Thyroid gland (tissue), 4 donors: ENCODE data around the gene MLXIPL. TPM values are rescaled to one million over a fixed set of nuclear protein-coding genes. Genes with fewer than 3 reads are reported as not detected.
A peak's percentile ranks its signal among the peaks of the same experiment; 100 is the strongest.
"Not testable (repeated sequence)": the region's sequence is repeated elsewhere in the genome, so short reads cannot be mapped to it uniquely, and the experiment has no call there.

Source experiments
- DNase-seq, 2 donors: peaks; one replicate each; pipeline ENCODE4 v3.0.0-alpha.2; 2019
- H3K27ac ChIP-seq, 3 donors: fragments of 200-600 bp; sonication (generic); 1 replicate in 2 of 3; 2 replicates in 1 of 3; pipeline ENCODE4 v1.5.1; 2016 to 2019; ENCODE audit warnings: mild to moderate bottlenecking in 1 of 3, moderate library complexity in 1 of 3
- H3K27me3 ChIP-seq: fragments of 200-600 bp; sonication (generic); one replicate; pipeline ENCODE4 v1.5.1; 2019
- H3K36me3 ChIP-seq, 2 donors: fragments of 200-600 bp; sonication (generic); one replicate each; pipeline ENCODE4 v1.5.1; 2016 to 2019
- H3K4me1 ChIP-seq, 2 donors: fragments of 200-600 bp; sonication (generic); one replicate each; pipeline ENCODE4 v1.5.1; 2017 to 2019
- H3K4me3 ChIP-seq, 3 donors: fragments of 200-600 bp; sonication (generic); replicated peaks in 1 of 3; 1 replicate in 2 of 3; 2 replicates in 1 of 3; pipeline ENCODE4 v1.5.1; 2016; ENCODE audit warnings: mild to moderate bottlenecking in 1 of 3
- H3K9me3 ChIP-seq: fragments of 200-600 bp; sonication (generic); one replicate; pipeline ENCODE4 v1.5.1; 2017
- CTCF ChIP-seq, 6 experiments: fragments of 200-600 bp in 3 of 6; fragments of 450-650 bp in 3 of 6; sonication (generic) in 3 of 6; IDR thresholded peaks; one replicate each; pipeline ENCODE4 v1.5.1; 2016 to 2019; ENCODE audit warnings: antibody characterized with exemption in 6 of 6, mild to moderate bottlenecking in 2 of 6, inconsistent platforms in 1 of 6, moderate library complexity in 1 of 6
- POLR2A ChIP-seq, 2 donors: fragments of 450-650 bp; IDR thresholded peaks; one replicate each; pipeline ENCODE4 v1.6.1; 2017; ENCODE audit warnings: antibody characterized with exemption in 2 of 2, mild to moderate bottlenecking in 2 of 2, moderate library complexity in 1 of 2
- WGBS, 2 donors: methylation state at CpG; one replicate each; pipeline ENCODE4 v1.1.5; 2017; 5-methylcytosine and 5-hydroxymethylcytosine counted together
- intact Hi-C: fragments of 100-400 bp; cut with DNase I; formaldehyde crosslinking; loops from one replicate; pipeline ENCODE4 v1.15.1; 2023
- total RNA-seq, 4 donors: library from RNA; depleted of rRNA; stranded (reverse); fragments of >200 nt; gene quantifications; one replicate each; pipeline ENCODE4 v1.2.3, GENCODE V29; 2016

Gene MLXIPL
- total RNA-seq, 4 donors from 2014 or later, result 3.7 to 39.5 (median 8.7) TPM

DNA sequence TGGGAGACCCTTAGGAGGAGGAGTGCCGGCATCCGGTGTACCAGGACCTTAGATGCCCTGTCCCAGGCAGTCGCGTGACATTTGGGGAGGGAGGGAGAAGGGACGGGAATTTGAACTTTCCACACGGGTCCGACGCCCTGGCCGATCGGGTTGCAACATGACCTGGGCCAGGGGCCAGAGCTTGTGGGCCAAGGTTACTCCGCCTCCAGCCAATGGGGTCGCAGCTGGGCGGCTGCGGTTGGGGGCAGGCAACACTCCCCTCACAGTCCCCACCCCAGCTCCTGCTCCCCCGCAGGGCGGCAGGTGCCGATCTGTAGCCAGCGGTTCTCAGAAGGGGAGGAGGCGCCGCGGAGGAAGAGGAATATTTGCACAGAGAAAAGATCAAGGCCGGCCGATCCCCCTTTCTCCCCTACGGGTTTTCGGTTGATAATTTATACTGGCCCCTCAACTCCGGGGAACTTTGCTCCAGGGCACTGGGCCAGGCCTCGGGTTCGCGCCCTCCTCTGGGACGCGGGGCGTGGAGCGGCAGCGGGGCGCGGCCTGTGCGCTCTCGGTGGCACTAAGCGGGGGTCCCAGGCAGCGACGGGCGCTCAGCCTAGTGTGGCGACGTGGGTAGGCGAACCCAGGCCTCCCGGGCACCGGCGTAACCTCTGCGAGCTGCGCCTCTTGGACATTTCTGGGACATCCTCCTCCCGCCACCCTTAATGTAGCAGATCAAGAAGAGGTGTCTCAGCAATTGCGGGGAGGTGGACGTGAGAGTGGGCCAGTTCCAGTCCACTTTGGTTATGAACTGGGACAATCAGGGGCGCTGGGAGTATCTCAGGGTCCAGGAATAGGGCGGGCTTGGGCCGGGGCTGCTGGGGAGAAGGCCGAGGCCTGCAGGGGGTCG lies 1.2 kb downstream of the MLXIPL start:
- no peaks in the 10 kb centered on the region for H3K9me3 ChIP-seq
- no peak overlapping the region for H3K27ac ChIP-seq
- 7% methylated on average over 13 to 55 of the region's 58 CpGs for WGBS, 2 donors
- H3K27me3 ChIP-seq, result no peaks in the 10 kb centered on the region
- no peaks in the 10 kb centered on the region for H3K36me3 ChIP-seq
- TF ChIP-seq CTCF (IDR thresholded peaks at IDR 0.05) (no peak), POLR2A (IDR thresholded peaks at IDR 0.05) (no peak)
- intact Hi-C loops, result no loop called here
- peak; percentile 45 to 54 for DNase-seq
- peaks cover 15 to 22% of the 10 kb centered on the region in 2 donors for H3K4me1 ChIP-seq
- H3K4me3 ChIP-seq, result peak overlapping the region in 2 of 3 donors; percentile 13 to 48

DNA sequence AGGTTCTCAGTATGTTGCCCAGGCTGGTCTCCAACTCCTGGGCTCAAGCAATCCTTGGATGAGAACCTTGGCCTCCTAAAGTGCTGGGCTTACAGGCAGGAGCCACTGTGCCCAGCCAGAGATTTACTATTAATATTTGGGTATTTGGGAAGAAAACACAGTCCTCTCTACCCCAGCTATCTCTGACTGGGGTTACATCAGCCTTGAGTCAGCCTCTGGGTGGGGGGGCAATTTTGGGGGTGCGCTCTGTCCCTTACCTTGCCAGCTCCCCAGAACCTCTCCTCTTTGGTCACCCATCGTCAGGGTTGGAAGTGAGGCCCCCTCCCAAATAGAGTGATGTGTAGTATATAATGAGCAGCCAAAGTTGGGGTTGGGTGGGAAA lies 1.8 kb downstream of the MLXIPL start:
- no peak overlapping the region for H3K4me3 ChIP-seq
- H3K4me1 ChIP-seq, result peaks cover 15 to 22% of the 10 kb centered on the region in 2 donors
- H3K27ac ChIP-seq, result no peak overlapping the region
- no peak for TF ChIP-seq CTCF (IDR thresholded peaks at IDR 0.05)
- TF ChIP-seq POLR2A (IDR thresholded peaks at IDR 0.05), result no peak
- no peaks in the 10 kb centered on the region for H3K27me3 ChIP-seq
- intact Hi-C loops, result no loop called here
- H3K36me3 ChIP-seq, result no peaks in the 10 kb centered on the region
- no peaks in the 10 kb centered on the region for H3K9me3 ChIP-seq
- 48 to 50% methylated on average over 2 of the region's 2 CpGs for WGBS, 2 donors
- DNase-seq, result no peak

- no peaks in the 10 kb centered on the region for H3K36me3 ChIP-seq
- TF ChIP-seq POLR2A (IDR thresholded peaks at IDR 0.05), result no peak
- intact Hi-C loops, result no loop called here
- H3K27ac ChIP-seq, result no peak overlapping the region
- H3K4me1 ChIP-seq, result peaks cover 15 to 22% of the 10 kb centered on the region in 2 donors
- no peak overlapping the region for H3K4me3 ChIP-seq
- 65 to 68% methylated on average over 7 of the region's 7 CpGs for WGBS, 2 donors
- H3K27me3 ChIP-seq, result no peaks in the 10 kb centered on the region
- DNase-seq, result no peak
- H3K9me3 ChIP-seq, result no peaks in the 10 kb centered on the region
Measured at GRCh38 chr7:73621168-73622063, 2.9 kb downstream of the MLXIPL start.

DNA sequence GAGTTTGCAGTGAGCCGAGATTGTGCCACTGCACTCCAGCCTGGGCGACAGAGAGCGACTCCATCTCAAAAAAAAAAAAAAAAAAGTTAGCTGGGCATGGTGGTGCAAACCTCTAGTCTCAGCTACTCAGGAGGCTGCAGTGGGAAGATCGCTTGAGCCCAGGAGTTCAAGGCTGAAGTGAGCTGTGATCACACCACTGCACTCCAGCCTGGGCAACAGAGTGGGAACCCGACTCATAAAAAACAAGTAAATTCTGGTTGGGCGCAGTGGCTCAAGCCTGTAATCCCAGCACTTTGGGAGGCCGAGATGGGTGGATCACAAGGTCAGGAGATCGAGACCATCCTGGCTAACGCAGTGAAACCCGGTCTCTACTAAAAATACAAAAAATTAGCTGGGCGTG lies 4.9 kb downstream of the MLXIPL start:
- H3K4me3 ChIP-seq, DNase-seq, H3K36me3 ChIP-seq, H3K27me3 ChIP-seq, H3K27ac ChIP-seq, H3K9me3 ChIP-seq: not testable (repeated sequence)
- peaks cover 10 to 20% of the 10 kb centered on the region in 2 donors for H3K4me1 ChIP-seq
- intact Hi-C loops, result loop anchor here (5.0 to 10.0 kb wide), 2 partner anchors 55 to 93 kb away; no protein-coding TSS in a partner anchor
- 88 to 90% methylated on average over 11 of the region's 11 CpGs for WGBS, 2 donors

GRCh38 chr7:73618538-73618937 lies 5.8 kb downstream of the MLXIPL start:
- H3K9me3 ChIP-seq, result no peaks in the 10 kb centered on the region
- no peak overlapping the region for H3K4me3 ChIP-seq
- H3K27me3 ChIP-seq, result no peaks in the 10 kb centered on the region
- no peak overlapping the region for H3K27ac ChIP-seq
- no peaks in the 10 kb centered on the region for H3K36me3 ChIP-seq
- TF ChIP-seq POLR2A (IDR thresholded peaks at IDR 0.05) (no peak), CTCF (IDR thresholded peaks at IDR 0.05) (no peak)
- DNase-seq, result no peak
- 69 to 83% methylated on average over 4 of the region's 4 CpGs for WGBS, 2 donors
- peaks cover 4 to 11% of the 10 kb centered on the region in 2 donors for H3K4me1 ChIP-seq
- intact Hi-C loops, result loop anchor here (5.0 to 10.0 kb wide), 2 partner anchors 56 to 94 kb away; no protein-coding TSS in a partner anchor

DNA sequence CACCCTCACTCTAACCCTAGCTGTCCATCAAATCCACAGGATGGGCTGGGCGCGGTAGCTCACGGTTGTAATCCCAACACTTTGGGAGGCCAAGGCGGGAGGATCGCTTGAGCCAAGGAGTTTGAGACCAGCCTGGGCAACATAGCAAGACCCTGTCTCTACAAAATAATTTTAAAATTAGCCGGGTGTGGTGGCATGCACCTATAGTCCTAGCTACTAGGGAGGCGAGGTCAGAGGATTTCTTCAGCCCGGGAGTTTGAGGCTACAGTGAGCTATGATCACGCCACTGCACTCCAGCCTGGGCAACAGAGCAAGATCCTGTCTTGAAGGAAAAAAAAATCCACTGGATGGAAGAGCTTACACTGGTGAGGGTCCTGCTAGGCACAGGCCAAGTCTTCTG lies 6.8 kb downstream of the MLXIPL start:
- H3K4me3 ChIP-seq, H3K36me3 ChIP-seq, H3K9me3 ChIP-seq, H3K27ac ChIP-seq, DNase-seq, H3K4me1 ChIP-seq, H3K27me3 ChIP-seq: not testable (repeated sequence)
- intact Hi-C loops, result loop anchor here (5.0 to 10.0 kb wide), 2 partner anchors 57 to 95 kb away; no protein-coding TSS in a partner anchor
- WGBS, 2 donors, result 94 to 97% methylated on average over 9 of the region's 9 CpGs
